Measurements from ENCODE around the gene SLC23A1. TPM values are rescaled to one million over a fixed set of nuclear protein-coding genes. Genes with fewer than 3 reads are reported as not detected.
"Not testable (repeated sequence)": the region's sequence is repeated elsewhere in the genome, so short reads cannot be mapped to it uniquely, and the experiment has no call there.

Gene SLC23A1
- polyA plus RNA-seq, 4 donors: 7.1 to 29.3 (median 12.4) TPM

GRCh38 chr5:139410993-139411828 is 28.1 kb upstream of the SLC23A1 start:
- no peak for DNase-seq
- H3K27me3 ChIP-seq (ENCODE audit: control insufficient read depth in 3 of 3, insufficient read depth in 3 of 3, low read length in 3 of 3): no peaks in the 10 kb centered on the region
- no peak overlapping the region for H3K4me3 ChIP-seq (ENCODE audit: low read depth in 1 of 3, low read length in 3 of 3)
- H3K36me3 ChIP-seq (ENCODE audit: control insufficient read depth in 3 of 3, insufficient read depth in 2 of 3, low read depth in 1 of 3, low read length in 3 of 3): peaks cover 0 to 6% (median 0%) of the 10 kb centered on the region in 3 donors
- H3K4me1 ChIP-seq (ENCODE audit: control insufficient read depth in 3 of 3, insufficient read depth in 2 of 3, low read depth in 1 of 3, low read length in 2 of 3): peaks cover 3 to 30% (median 13%) of the 10 kb centered on the region in 3 donors
- FAIRE-seq: no peak
- WGBS, 3 donors: 84 to 91% (median 89%) methylated on average over 17 of the region's 17 CpGs
- H3K27ac ChIP-seq (ENCODE audit: low read depth in 1 of 3, low read length in 2 of 3): no peak overlapping the region
- no peaks in the 10 kb centered on the region for H3K9me3 ChIP-seq (ENCODE audit: control insufficient read depth in 2 of 2, insufficient read depth in 1 of 2, low read depth in 1 of 2, low read length in 1 of 2)

GRCh38 chr5:139410121-139410992 is 27.3 kb upstream of the SLC23A1 start:
- no peaks in the 10 kb centered on the region for H3K9me3 ChIP-seq (ENCODE audit: control insufficient read depth in 2 of 2, insufficient read depth in 1 of 2, low read depth in 1 of 2, low read length in 1 of 2)
- no peak for DNase-seq
- H3K27ac ChIP-seq (ENCODE audit: low read depth in 1 of 3, low read length in 2 of 3): no peak overlapping the region
- H3K27me3 ChIP-seq (ENCODE audit: control insufficient read depth in 3 of 3, insufficient read depth in 3 of 3, low read length in 3 of 3): no peaks in the 10 kb centered on the region
- no peak for FAIRE-seq
- 78 to 83% (median 81%) methylated on average over 6 of the region's 6 CpGs for WGBS, 3 donors
- H3K36me3 ChIP-seq (ENCODE audit: control insufficient read depth in 3 of 3, insufficient read depth in 2 of 3, low read depth in 1 of 3, low read length in 3 of 3): peaks cover 0 to 6% (median 0%) of the 10 kb centered on the region in 3 donors
- H3K4me1 ChIP-seq (ENCODE audit: control insufficient read depth in 3 of 3, insufficient read depth in 2 of 3, low read depth in 1 of 3, low read length in 2 of 3): peaks cover 2 to 28% (median 10%) of the 10 kb centered on the region in 3 donors
- H3K4me3 ChIP-seq (ENCODE audit: low read depth in 1 of 3, low read length in 3 of 3): no peak overlapping the region

- not testable (repeated sequence) for H3K27ac ChIP-seq (ENCODE audit: low read depth in 1 of 3, low read length in 2 of 3); H3K27me3 ChIP-seq (ENCODE audit: control insufficient read depth in 3 of 3, insufficient read depth in 3 of 3, low read length in 3 of 3); DNase-seq; FAIRE-seq; H3K9me3 ChIP-seq (ENCODE audit: control insufficient read depth in 2 of 2, insufficient read depth in 1 of 2, low read depth in 1 of 2, low read length in 1 of 2); H3K36me3 ChIP-seq (ENCODE audit: control insufficient read depth in 3 of 3, insufficient read depth in 2 of 3, low read depth in 1 of 3, low read length in 3 of 3); H3K4me3 ChIP-seq (ENCODE audit: low read depth in 1 of 3, low read length in 3 of 3)
- 85 to 90% (median 89%) methylated on average over 5 of the region's 5 CpGs for WGBS, 3 donors
- peaks cover 0 to 25% (median 3%) of the 10 kb centered on the region in 3 donors for H3K4me1 ChIP-seq (ENCODE audit: control insufficient read depth in 3 of 3, insufficient read depth in 2 of 3, low read depth in 1 of 3, low read length in 2 of 3)
Measured at GRCh38 chr5:139409116-139409515, 26.0 kb upstream of the SLC23A1 start.

- DNase-seq: no peak
- Histone ChIP-seq H3K4me1 (ENCODE audit: control insufficient read depth in 3 of 3, insufficient read depth in 2 of 3, low read depth in 1 of 3, low read length in 2 of 3) (peaks cover 0 to 29% (median 5%) of the 10 kb centered on the region in 3 donors), H3K4me3 (ENCODE audit: low read depth in 1 of 3, low read length in 3 of 3) (no peak overlapping the region), H3K9me3 (ENCODE audit: control insufficient read depth in 2 of 2, insufficient read depth in 1 of 2, low read depth in 1 of 2, low read length in 1 of 2) (no peaks in the 10 kb centered on the region), H3K36me3 (ENCODE audit: control insufficient read depth in 3 of 3, insufficient read depth in 2 of 3, low read depth in 1 of 3, low read length in 3 of 3) (peaks cover 0 to 5% (median 0%) of the 10 kb centered on the region in 3 donors), H3K27me3 (ENCODE audit: control insufficient read depth in 3 of 3, insufficient read depth in 3 of 3, low read length in 3 of 3) (no peaks in the 10 kb centered on the region), H3K27ac (ENCODE audit: low read depth in 1 of 3, low read length in 2 of 3) (no peak overlapping the region)
- WGBS, 3 donors: 92 to 94% (median 93%) methylated on average over 7 of the region's 7 CpGs
- FAIRE-seq: no peak
Measured at GRCh38 chr5:139408191-139408590, 25.1 kb upstream of the SLC23A1 start.

GRCh38 chr5:139407517-139407916 is 24.4 kb upstream of the SLC23A1 start:
- Histone ChIP-seq H3K9me3 (ENCODE audit: control insufficient read depth in 2 of 2, insufficient read depth in 1 of 2, low read depth in 1 of 2, low read length in 1 of 2) (no peaks in the 10 kb centered on the region), H3K36me3 (ENCODE audit: control insufficient read depth in 3 of 3, insufficient read depth in 2 of 3, low read depth in 1 of 3, low read length in 3 of 3) (peaks cover 0 to under 1% (median 0%) of the 10 kb centered on the region in 3 donors), H3K27ac (ENCODE audit: low read depth in 1 of 3, low read length in 2 of 3) (peak overlapping the region in 1 of 3 donors; percentile 51), H3K27me3 (ENCODE audit: control insufficient read depth in 3 of 3, insufficient read depth in 3 of 3, low read length in 3 of 3) (no peaks in the 10 kb centered on the region), H3K4me3 (ENCODE audit: low read depth in 1 of 3, low read length in 3 of 3) (no peak overlapping the region), H3K4me1 (ENCODE audit: control insufficient read depth in 3 of 3, insufficient read depth in 2 of 3, low read depth in 1 of 3, low read length in 2 of 3) (peaks cover 0 to 30% (median 6%) of the 10 kb centered on the region in 3 donors)
- FAIRE-seq (no peak), DNase-seq (no peak)

- DNase-seq (peak; percentile 61 to 78), FAIRE-seq (no peak)
- Histone ChIP-seq H3K27me3 (ENCODE audit: control insufficient read depth in 3 of 3, insufficient read depth in 3 of 3, low read length in 3 of 3) (no peaks in the 10 kb centered on the region), H3K9me3 (ENCODE audit: control insufficient read depth in 2 of 2, insufficient read depth in 1 of 2, low read depth in 1 of 2, low read length in 1 of 2) (no peaks in the 10 kb centered on the region), H3K4me3 (ENCODE audit: low read depth in 1 of 3, low read length in 3 of 3) (no peak overlapping the region), H3K36me3 (ENCODE audit: control insufficient read depth in 3 of 3, insufficient read depth in 2 of 3, low read depth in 1 of 3, low read length in 3 of 3) (peaks cover 0 to 3% (median 0%) of the 10 kb centered on the region in 3 donors), H3K4me1 (ENCODE audit: control insufficient read depth in 3 of 3, insufficient read depth in 2 of 3, low read depth in 1 of 3, low read length in 2 of 3) (peaks cover 0 to 30% (median 6%) of the 10 kb centered on the region in 3 donors), H3K27ac (ENCODE audit: low read depth in 1 of 3, low read length in 2 of 3) (peak overlapping the region in 1 of 3 donors; percentile 51)
- 23 to 58% (median 36%) methylated on average over 2 of the region's 2 CpGs for WGBS, 3 donors
Measured at GRCh38 chr5:139406963-139407362, 23.9 kb upstream of the SLC23A1 start.

- Histone ChIP-seq H3K9me3 (ENCODE audit: control insufficient read depth in 2 of 2, insufficient read depth in 1 of 2, low read depth in 1 of 2, low read length in 1 of 2) (no peaks in the 10 kb centered on the region), H3K4me1 (ENCODE audit: control insufficient read depth in 3 of 3, insufficient read depth in 2 of 3, low read depth in 1 of 3, low read length in 2 of 3) (peaks cover 0 to 30% (median 6%) of the 10 kb centered on the region in 3 donors), H3K27ac (ENCODE audit: low read depth in 1 of 3, low read length in 2 of 3) (peak overlapping the region; percentile 60 to 94 (median 91)), H3K27me3 (ENCODE audit: control insufficient read depth in 3 of 3, insufficient read depth in 3 of 3, low read length in 3 of 3) (no peaks in the 10 kb centered on the region), H3K36me3 (ENCODE audit: control insufficient read depth in 3 of 3, insufficient read depth in 2 of 3, low read depth in 1 of 3, low read length in 3 of 3) (peaks cover 0 to 19% (median 0%) of the 10 kb centered on the region in 3 donors), H3K4me3 (ENCODE audit: low read depth in 1 of 3, low read length in 3 of 3) (peak overlapping the region in 2 of 3 donors; percentile 11 to 74)
- DNase-seq (peak in 1 of 2 donors; percentile 68), FAIRE-seq (no peak)
- 30 to 60% (median 45%) methylated on average over 5 of the region's 5 CpGs for WGBS, 3 donors
Measured at GRCh38 chr5:139404484-139404840, 21.4 kb upstream of the SLC23A1 start.

GRCh38 chr5:139403787-139404483 is 20.8 kb upstream of the SLC23A1 start, which contains the start of gene SPATA24:
Gene SPATA24, minus strand, starts transcription at chr5:139404089. Its CDS starts 29 bp downstream, at chr5:139404060.
- Histone ChIP-seq H3K9me3 (ENCODE audit: control insufficient read depth in 2 of 2, insufficient read depth in 1 of 2, low read depth in 1 of 2, low read length in 1 of 2) (no peaks in the 10 kb centered on the region), H3K4me1 (ENCODE audit: control insufficient read depth in 3 of 3, insufficient read depth in 2 of 3, low read depth in 1 of 3, low read length in 2 of 3) (peaks cover 0 to 30% (median 6%) of the 10 kb centered on the region in 3 donors), H3K27ac (ENCODE audit: low read depth in 1 of 3, low read length in 2 of 3) (peak within 1 kb of the TSS; percentile 60 to 94 (median 91)), H3K4me3 (ENCODE audit: low read depth in 1 of 3, low read length in 3 of 3) (peak within 1 kb of the TSS; percentile 41 to 74 (median 49)), H3K27me3 (ENCODE audit: control insufficient read depth in 3 of 3, insufficient read depth in 3 of 3, low read length in 3 of 3) (no peaks in the 10 kb centered on the region), H3K36me3 (ENCODE audit: control insufficient read depth in 3 of 3, insufficient read depth in 2 of 3, low read depth in 1 of 3, low read length in 3 of 3) (peaks cover 0 to 22% (median 0%) of the 10 kb centered on the region in 3 donors)
- peak; percentile 98 for DNase-seq
- FAIRE-seq: no peak
- WGBS, 3 donors: 0 to 1% (median 1%) methylated on average over 41 of the region's 41 CpGs
